PC-3 (cell line): ENCODE data around the gene CERK. TPM values are rescaled to one million over a fixed set of nuclear protein-coding genes. Genes with fewer than 3 reads are reported as not detected.

Source experiments
- ATAC-seq: fragments of 200-7000 bp; cut with Tn5 transposase; 2 replicates; pipeline ENCODE4 v1.9.1; 2020; ENCODE audit warnings: mild to moderate bottlenecking, moderate library complexity
- BruUV-seq: library from RNA; stranded (reverse); fragments of 400-500 nt; replicated peaks from 2 replicates; lab custom pipeline; 2021; lab: Mats Ljungman, UMichigan
- CTCF ChIA-PET: fragments of 300-600 bp; sonication (Branson Sonifier 250); formaldehyde crosslinking; loops from one replicate; lab custom pipeline; 2022; ENCODE audit warnings: antibody characterized with exemption; lab: Charles Lee
- POLR2A ChIA-PET: fragments of 300-600 bp; sonication (Branson Sonifier 250); formaldehyde crosslinking; loops from one replicate; lab custom pipeline; 2022; ENCODE audit warnings: antibody characterized with exemption; ENCODE audit not compliant: unreplicated experiment; lab: Charles Lee
- DNase-seq: peaks from one replicate; pipeline ENCODE4 v3.0.0-alpha.2; 2015
- H2AFZ ChIP-seq: fragments of 300-600 bp; sonication (generic); 2 replicates; pipeline ENCODE4 v1.6.0; 2016; ENCODE audit warnings: antibody characterized with exemption, low read length
- H3F3A ChIP-seq: fragments of 300-600 bp; sonication (generic); one replicate; pipeline ENCODE4 v1.6.0; 2017; ENCODE audit warnings: antibody characterized with exemption, low read length, control low read depth, mild to moderate bottlenecking; ENCODE audit not compliant: unreplicated experiment
- H3K27ac ChIP-seq: fragments of 300-600 bp; sonication (generic); 2 replicates; pipeline ENCODE4 v1.5.1; 2016; ENCODE audit warnings: mild to moderate bottlenecking, low read length
- H3K27me3 ChIP-seq: fragments of 300-600 bp; sonication (generic); 2 replicates; pipeline ENCODE4 v1.6.1; 2016; ENCODE audit warnings: low read length, mixed read lengths
- H3K36me3 ChIP-seq: fragments of 300-600 bp; sonication (generic); 2 replicates; pipeline ENCODE4 v1.6.1; 2016; ENCODE audit warnings: low read depth, mixed run types, low read length, mixed read lengths
- H3K4me1 ChIP-seq: fragments of 300-600 bp; sonication (generic); 2 replicates; pipeline ENCODE4 v1.5.1; 2016; ENCODE audit warnings: low read length; ENCODE audit not compliant: insufficient read depth
- H3K4me2 ChIP-seq: fragments of 300-600 bp; sonication (generic); 2 replicates; pipeline ENCODE4 v1.6.0; 2016; ENCODE audit warnings: low read length
- H3K4me3 ChIP-seq: fragments of 300-600 bp; sonication (generic); 2 replicates; pipeline ENCODE4 v1.5.1; 2016; ENCODE audit warnings: mild to moderate bottlenecking, low read length, mixed read lengths
- H3K79me2 ChIP-seq: fragments of 300-600 bp; sonication (generic); 2 replicates; pipeline ENCODE4 v1.6.1; 2017; ENCODE audit warnings: low read length, mixed read lengths
- H3K9ac ChIP-seq: fragments of 300-600 bp; sonication (generic); 2 replicates; pipeline ENCODE4 v1.6.0; 2016; ENCODE audit warnings: mild to moderate bottlenecking, low read length
- H3K9me2 ChIP-seq: fragments of 300-600 bp; sonication (generic); replicated peaks from 2 replicates; pipeline ENCODE4 v1.6.1; 2016; ENCODE audit warnings: mixed run types, low read length, mixed read lengths
- H3K9me3 ChIP-seq: fragments of 300-600 bp; sonication (generic); 2 replicates; pipeline ENCODE4 v1.6.1; 2016; ENCODE audit warnings: low read length, mixed read lengths
- H4K20me1 ChIP-seq: fragments of 300-600 bp; sonication (generic); 2 replicates; pipeline ENCODE4 v1.6.1; 2016; ENCODE audit warnings: low read length, mixed read lengths
- EZH2 ChIP-seq: fragments of 300-600 bp; sonication (generic); IDR thresholded peaks from one replicate; pipeline ENCODE4 v1.6.1; 2017; ENCODE audit warnings: antibody characterized with exemption, mild to moderate bottlenecking, low read length; ENCODE audit not compliant: unreplicated experiment
- EZH2phosphoT487 ChIP-seq: fragments of 300-600 bp; sonication (generic); IDR thresholded peaks from 2 replicates; pipeline ENCODE4 v1.6.1; 2018; ENCODE audit warnings: mild to moderate bottlenecking, antibody characterized with exemption, low read length, borderline replicate concordance
- intact Hi-C: fragments of 100-400 bp; cut with micrococcal nuclease; formaldehyde crosslinking; loops from 2 replicates; pipeline ENCODE4 v1.9.0; 2023
- total RNA-seq: library from RNA; depleted of rRNA; stranded (reverse); fragments of >200 nt; gene quantifications from 2 replicates; pipeline ENCODE4 v1.2.3, GENCODE V29; 2014
- TF ChIP-seq, protein P1 (sequence below): fragments of 300-600 bp; sonication (generic); conservative IDR thresholded peaks from 2 replicates; pipeline ENCODE4 v1.5.1; 2017; ENCODE audit warnings: antibody characterized with exemption, low read depth, mild to moderate bottlenecking, low read length

Gene CERK
- total RNA-seq, 1 experiment from 2014 or later, result 21.6 TPM

DNA sequence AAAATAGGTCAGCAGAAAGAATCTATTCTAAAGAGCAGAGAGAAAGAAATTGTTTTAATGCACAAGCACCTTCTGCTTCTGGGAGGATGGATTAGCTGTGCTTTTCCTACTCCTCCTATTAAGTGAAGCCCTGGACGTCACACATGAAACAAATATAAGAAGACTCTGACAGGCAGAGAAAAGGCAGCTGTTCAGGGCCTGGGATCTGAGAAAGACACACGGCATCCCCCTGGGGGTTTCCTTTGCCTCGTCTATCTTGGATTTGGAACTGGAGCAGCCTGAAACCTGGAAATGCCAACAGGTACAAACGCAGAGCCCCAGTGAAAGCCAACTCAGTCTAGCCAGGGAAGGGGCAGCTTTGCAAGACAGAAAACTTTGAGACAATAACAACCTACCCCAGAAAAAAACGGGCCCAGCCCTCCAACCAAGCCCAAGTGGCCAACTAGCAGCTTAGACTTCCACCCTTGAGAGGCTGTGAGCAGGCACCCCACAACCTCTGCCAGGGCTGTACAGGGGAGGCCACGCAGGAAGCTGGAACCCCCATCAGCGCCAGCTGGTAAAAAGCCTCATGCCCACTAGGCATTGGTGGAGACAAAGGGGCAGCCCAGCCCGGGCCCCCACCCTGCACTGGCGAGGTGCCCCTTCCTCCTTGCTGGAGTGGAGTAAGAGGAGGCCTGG is 7.3 kb downstream of the CERK start:
- intact Hi-C loops, result no loop called here
- H3F3A ChIP-seq, result no peaks in the 10 kb centered on the region
- BruUV-seq, result no TSS peak
- no peaks in the 10 kb centered on the region for H3K36me3 ChIP-seq
- H3K27me3 ChIP-seq, result no peaks in the 10 kb centered on the region
- no peaks in the 10 kb centered on the region for H4K20me1 ChIP-seq
- no peak overlapping the region for H3K4me3 ChIP-seq
- no peak for ATAC-seq
- no peak overlapping the region for H3K27ac ChIP-seq
- TF ChIP-seq EZH2phosphoT487 (no peak), EZH2 (no peak)
- TF ChIP-seq, protein P1, sequence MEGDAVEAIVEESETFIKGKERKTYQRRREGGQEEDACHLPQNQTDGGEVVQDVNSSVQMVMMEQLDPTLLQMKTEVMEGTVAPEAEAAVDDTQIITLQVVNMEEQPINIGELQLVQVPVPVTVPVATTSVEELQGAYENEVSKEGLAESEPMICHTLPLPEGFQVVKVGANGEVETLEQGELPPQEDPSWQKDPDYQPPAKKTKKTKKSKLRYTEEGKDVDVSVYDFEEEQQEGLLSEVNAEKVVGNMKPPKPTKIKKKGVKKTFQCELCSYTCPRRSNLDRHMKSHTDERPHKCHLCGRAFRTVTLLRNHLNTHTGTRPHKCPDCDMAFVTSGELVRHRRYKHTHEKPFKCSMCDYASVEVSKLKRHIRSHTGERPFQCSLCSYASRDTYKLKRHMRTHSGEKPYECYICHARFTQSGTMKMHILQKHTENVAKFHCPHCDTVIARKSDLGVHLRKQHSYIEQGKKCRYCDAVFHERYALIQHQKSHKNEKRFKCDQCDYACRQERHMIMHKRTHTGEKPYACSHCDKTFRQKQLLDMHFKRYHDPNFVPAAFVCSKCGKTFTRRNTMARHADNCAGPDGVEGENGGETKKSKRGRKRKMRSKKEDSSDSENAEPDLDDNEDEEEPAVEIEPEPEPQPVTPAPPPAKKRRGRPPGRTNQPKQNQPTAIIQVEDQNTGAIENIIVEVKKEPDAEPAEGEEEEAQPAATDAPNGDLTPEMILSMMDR, result no peak
- H3K79me2 ChIP-seq, result peaks cover 4% of the 10 kb centered on the region; the same call in 1 of the 2 replicates
- no peak overlapping the region for H3K9ac ChIP-seq
- H3K4me1 ChIP-seq, result no peaks in the 10 kb centered on the region
- H3K4me2 ChIP-seq, result no peak overlapping the region
- no peak for DNase-seq
- H3K9me2 ChIP-seq, result no peaks in the 10 kb centered on the region
- POLR2A ChIA-PET, result no interaction called here
- CTCF ChIA-PET, result no interaction called here
- no peak overlapping the region for H2AFZ ChIP-seq
- no peaks in the 10 kb centered on the region for H3K9me3 ChIP-seq

DNA sequence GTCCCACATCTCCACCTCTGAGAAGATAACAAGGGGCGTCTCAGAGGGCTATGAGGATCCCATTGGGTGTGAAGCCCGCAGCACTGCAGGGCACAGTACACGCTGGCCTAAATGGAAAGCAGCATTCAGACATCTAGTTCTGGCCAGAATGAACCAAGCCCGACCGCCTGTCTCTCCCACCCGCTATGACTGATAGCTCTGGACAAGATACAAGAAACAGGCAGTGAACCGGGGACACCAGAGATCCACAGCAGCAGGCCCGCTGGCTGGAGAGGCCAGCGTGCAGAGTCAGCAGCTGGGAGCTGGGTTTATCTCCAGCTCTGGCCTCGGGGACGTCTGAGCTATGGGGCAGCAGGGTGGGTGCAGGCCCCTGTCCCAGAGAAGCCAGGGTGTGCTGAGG is 9.6 kb downstream of the CERK start:
- no peaks in the 10 kb centered on the region for H3K9me3 ChIP-seq
- TF ChIP-seq EZH2, result no peak
- TF ChIP-seq, protein P1, result no peak
- no peak for TF ChIP-seq EZH2phosphoT487
- no peaks in the 10 kb centered on the region for H3K9me2 ChIP-seq
- H4K20me1 ChIP-seq, result no peaks in the 10 kb centered on the region
- no peak overlapping the region for H3K9ac ChIP-seq
- H3K27ac ChIP-seq, result no peak overlapping the region
- no peak overlapping the region for H3K4me3 ChIP-seq
- H2AFZ ChIP-seq, result no peak overlapping the region
- DNase-seq (no peak), ATAC-seq (no peak)
- H3K27me3 ChIP-seq, result no peaks in the 10 kb centered on the region
- ChIA-PET CTCF (no interaction called here), POLR2A (no interaction called here)
- no peak overlapping the region for H3K4me2 ChIP-seq
- no peaks in the 10 kb centered on the region for H3K36me3 ChIP-seq
- H3K79me2 ChIP-seq, result no peaks in the 10 kb centered on the region
- intact Hi-C loops, result no loop called here
- no peaks in the 10 kb centered on the region for H3K4me1 ChIP-seq
- no TSS peak for BruUV-seq
- H3F3A ChIP-seq, result no peaks in the 10 kb centered on the region

DNA sequence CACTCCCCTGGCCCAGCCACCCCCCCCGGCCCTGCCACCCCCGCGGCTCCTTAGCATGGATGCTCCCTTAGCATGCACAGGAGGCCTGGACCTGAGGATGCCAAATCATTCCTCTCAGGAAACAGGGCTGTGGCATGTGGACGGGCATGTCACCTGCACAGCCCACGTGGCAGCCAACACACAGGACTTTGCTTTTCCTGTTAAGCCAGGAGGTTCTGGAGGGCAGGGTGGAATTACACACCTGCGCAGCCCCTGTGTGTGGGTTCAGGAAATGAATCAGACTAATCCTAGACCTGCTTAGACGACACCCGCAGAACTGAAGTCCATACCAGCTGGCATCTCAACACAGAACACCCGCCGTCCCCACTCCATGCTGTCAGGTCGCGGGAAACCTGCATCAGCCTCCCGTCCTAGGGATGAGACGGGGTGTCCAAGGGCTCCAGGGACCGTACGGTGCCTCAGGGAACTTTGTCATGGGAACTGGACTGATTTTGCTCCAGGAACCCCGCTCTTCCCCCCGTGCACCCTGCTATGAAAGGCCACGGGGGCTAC is 10.2 kb downstream of the CERK start:
- Histone ChIP-seq H3K9ac (no peak overlapping the region), H4K20me1 (no peaks in the 10 kb centered on the region), H3K4me1 (no peaks in the 10 kb centered on the region), H3K9me3 (no peaks in the 10 kb centered on the region), H3K9me2 (no peaks in the 10 kb centered on the region), H3K27ac (no peak overlapping the region), H2AFZ (no peak overlapping the region), H3F3A (no peaks in the 10 kb centered on the region), H3K4me3 (no peak overlapping the region), H3K27me3 (no peaks in the 10 kb centered on the region), H3K79me2 (no peaks in the 10 kb centered on the region), H3K36me3 (no peaks in the 10 kb centered on the region), H3K4me2 (no peak overlapping the region)
- BruUV-seq, result no TSS peak
- no peak for DNase-seq
- ChIA-PET CTCF (no interaction called here), POLR2A (no interaction called here)
- no peak for TF ChIP-seq EZH2
- ATAC-seq, result no peak
- intact Hi-C loops, result no loop called here
